CD4-positive, alpha-beta T cell treated with Interleukin-17A for 4 hours (primary cell): Measurements from ENCODE around the gene TMEM187.

Experiments
- DNase-seq: peaks from one replicate; pipeline ENCODE4 v3.0.0-alpha.2; 2020; ENCODE audit warnings: mixed read lengths

Gene TMEM187

DNA sequence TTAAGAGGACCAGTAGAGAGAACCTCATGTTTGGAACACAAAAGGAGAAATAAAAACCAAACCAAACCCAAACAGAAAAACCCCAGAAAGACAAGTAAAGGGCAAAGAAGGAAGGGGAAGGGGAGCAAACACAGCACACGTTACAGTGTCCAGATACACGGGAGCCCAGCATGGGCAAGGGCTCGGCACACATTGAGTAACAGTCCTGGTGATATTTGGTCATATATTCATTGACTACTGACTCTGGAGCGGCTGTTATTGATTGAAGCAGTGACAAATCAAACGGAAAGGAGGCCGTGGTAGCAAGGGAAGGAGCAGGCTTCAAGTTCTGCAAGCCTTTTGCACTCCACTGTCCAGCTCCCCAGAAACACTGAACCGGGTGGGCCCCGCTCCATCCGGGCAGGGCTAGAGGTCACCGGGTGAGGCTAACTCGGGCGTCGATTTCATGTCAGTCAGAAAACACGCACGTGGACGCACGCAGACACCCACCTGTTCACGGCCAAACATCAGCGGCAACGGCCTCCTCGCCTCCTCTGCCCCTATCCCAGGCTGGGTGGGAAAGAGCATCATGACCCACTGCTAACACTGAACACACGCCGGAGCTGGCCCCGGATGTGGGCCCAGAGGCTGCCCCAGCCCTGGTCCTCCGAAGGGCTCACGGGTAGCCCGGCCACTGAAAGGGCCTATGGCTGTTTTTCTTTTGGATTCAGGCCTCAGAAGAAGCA lies 50.9 kb downstream of the TMEM187 start:
- no peak for DNase-seq

DNA sequence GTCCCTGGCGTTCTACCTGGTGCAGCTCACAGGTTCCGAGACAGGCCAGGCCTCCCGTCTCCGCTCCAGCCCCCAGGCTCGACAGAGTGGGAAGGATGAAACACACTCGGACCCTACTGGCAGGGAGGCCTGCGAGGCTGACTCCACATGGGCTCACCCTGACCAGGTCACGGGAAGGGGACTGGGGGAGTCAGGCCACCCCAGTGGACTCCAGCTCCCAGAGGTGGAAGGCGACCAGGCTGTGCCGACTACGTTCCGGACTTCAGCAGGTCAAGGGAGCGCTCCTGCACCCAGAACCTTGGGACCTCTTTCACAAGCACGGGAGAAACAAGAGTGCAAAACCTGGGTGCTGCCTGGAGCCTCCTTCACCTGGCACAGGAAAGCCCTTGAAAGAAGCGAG lies 51.7 kb downstream of the TMEM187 start:
- no peak for DNase-seq

DNA sequence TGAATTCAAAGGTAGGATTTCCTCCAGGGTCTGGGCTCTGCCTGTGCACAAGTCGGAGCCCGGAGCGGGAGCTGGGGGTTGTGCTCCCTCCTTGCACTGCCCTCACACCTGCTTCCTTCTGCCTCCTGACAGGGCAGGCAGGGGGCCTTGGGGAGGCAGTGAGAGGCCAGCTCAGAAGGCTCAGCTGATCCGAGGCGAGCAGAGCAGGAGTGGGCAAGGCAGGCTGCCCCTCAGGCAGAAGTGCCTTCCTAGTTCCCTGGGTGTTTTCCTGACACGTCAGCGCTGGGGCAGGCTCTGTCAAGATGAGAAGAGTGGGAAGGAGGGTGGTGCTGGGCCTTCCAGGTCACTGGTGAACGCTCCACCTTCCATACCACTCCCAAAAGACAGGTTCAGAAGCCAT lies 52.7 kb downstream of the TMEM187 start:
- no peak for DNase-seq

DNA sequence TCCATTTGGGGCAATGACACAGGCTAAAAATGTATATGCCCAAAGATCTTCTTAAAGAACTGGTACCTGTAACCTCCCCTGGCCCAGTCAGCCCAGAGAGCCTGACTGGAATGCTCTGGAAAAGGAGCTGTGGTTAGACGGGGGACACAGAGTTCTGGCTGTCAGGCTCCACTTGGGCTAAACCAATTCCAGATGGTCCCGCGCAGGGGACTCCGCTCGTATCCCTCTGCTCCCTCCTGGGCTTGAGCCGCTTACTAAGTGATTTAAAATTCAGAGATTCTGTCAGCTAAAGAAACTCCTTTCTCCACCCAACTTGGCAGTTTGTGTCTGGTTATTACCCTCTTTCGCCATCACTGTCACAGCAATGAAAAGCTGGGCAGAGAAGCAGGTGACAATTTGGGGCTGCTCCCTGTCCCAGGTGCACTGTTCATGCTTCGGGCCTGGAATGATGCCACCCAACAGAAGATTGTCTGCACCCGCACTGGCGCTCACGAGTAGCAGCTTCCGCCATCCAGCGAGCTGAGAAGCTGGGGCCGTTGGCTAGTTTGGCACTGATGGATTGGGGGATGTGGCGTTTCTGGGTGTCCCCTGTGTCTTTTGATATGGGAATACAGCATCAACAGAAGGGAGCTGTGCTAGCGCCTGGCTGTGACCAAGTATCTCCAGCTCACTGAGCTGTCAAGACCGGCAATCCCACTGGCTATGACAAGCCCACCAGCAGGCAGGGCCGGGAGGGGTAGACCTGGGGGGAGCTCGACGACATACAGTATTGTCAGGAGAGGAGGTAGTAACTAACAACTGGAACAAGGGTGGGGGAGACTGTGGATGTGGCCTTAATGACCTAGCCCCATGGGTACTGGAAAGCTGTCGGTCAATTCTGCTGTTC lies 53.8 kb downstream of the TMEM187 start:
- DNase-seq = no peak

DNA sequence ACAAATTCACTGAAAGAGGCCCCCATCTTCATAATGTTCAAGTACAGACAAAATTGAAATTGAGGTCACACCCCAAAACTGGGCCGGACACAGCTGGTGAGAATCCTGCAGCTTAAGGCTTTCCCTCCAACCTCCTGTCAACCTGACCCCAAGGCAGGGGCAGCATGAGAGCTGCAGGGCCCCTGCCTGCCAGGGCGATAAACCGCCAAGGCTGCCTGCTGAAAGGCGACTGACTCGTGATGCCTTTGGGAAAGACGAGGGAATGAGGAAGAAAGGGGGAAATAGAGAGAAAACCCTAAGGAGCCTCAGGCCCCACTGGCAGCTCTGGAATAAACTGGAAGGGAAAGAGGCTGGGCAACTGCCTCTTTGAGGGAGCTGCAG lies 54.5 kb downstream of the TMEM187 start:
- no peak for DNase-seq

DNA sequence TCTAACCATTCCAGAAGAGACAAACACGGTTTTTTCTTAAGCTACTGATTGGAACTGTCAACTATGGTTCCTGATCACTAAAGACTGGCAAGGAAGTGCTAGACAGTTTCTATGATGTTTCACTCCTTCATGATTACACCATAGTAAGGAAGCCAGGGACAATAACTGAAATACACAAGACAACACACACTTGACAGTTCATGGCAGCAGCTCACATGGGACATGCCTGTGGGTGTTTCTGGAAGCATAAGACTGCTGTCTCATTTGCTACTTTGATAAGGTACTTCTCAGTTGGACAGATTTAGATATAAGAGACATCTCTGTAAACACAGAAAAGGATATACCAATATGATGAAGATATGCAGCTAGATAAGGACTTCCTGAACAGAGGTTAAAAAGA lies 55.4 kb downstream of the TMEM187 start:
- no peak for DNase-seq

DNA sequence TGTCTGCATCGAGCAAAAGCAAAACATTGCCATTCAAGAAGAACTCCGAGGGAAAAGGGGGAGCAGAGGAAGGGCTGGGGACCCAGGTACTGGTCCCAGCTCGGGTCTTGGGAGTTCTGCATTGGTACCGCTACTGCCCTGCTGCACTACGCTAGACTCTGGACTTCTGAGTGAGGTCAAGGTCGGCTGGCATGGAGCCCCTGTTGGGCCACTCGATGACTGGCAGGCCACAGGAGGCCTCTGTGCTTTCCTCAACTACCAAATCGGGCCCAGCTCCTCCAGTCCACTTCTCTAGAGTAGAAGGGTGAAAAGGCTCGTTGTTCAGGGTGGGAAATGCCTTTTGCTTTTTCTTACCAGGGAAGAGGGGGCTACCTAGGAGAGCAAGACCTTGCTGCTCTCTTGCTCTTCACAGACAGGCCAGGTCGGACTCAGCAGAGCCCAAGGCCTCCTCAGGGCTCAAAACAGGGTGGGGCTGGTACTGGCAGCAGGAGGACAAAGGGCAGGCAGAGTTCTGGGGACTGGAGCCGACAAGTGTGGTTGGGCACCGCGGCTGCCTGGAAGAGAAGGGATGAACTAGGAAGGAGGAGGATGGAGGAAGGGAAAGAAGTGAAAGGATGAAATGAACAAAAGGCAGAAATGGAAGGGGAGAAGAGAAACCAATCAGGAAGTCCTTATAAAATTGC lies 56.1 kb downstream of the TMEM187 start:
- DNase-seq = no peak

DNA sequence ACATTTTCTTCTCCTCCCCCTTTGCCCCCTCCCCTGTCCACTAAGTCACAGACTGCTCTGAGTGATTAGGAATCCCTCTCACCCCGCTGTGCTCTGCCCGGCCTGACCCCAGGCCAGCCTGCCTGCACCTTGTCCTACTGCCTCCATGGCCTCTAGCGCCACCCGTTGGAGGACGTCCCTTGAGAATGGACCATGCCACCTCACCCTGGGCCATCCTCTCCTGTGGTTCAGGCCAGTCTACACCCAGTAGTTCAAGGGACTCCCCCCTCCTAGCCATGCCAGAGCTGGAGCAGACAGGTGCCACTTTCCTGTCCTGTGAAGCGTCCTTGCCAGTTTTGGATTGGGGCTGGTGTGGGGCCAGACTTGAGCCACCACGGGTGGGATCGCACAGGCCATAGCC lies 56.9 kb downstream of the TMEM187 start:
- no peak for DNase-seq

DNA sequence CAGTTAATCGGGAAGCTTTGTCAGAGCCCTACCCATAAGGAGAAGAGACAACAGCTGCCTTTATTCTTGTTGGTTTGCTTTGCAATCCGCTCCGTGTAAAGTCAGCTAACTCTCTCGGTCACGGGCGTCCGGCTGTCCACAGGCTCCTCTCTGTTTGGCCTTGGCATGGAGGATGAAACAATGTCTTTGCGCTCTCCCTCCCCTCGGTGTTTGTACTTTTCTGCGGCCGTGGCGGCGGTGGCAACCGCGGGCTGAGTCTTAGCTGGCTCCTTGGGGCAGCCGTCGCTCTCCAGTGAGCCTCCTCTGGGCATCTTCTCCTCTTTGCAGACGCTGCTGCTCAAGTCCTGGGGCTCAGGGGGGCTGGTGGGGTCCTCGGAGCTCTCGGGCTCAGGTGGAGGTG lies 57.7 kb downstream of the TMEM187 start:
- no peak for DNase-seq

DNA sequence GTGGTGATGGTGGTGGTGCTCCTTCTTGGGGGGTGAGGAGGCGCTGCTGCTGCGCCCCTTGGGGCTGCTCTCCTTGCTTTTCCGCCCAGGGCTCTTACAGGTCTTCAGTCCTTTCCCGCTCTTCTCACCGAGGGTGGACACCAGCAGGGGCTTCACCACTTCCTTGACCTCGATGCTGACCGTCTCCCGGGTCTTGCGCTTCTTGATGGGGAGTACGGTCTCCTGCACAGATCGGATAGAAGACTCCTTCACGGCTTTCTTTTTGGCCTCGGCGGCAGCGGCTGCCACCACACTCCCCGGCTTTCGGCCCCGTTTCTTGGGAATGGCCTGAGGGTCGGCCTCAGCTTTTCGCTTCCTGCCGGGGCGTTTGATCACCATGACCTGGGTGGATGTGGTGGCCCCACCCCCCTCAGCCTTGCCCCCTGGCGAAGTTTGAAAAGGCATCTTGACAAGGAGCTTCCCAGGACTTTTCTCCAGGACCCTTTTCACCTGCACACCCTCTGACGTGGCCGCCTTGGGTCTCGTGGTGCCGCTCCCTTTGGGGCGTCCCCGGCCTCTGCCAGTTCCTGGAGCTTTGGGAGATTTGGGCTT lies 58.3 kb downstream of the TMEM187 start:
- DNase-seq = no peak

DNA sequence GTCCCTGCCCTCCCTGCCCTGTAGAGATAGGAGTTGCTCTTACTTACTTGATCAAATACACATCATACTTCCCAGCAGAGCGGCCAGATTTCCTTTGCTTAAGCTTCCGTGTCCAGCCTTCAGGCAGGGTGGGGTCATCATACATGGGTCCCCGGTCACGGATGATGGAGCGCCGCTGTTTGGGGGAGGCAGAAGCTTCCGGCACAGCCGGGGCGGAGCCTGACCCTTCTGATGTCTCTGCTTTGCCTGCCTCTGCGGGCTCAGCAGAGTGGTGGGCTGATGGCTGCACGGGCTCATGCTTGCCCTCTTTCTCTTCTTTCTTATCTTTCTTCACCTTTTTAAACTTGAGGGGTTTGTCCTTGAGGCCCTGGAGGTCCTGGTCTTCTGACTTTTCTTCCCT lies 59.6 kb downstream of the TMEM187 start:
- DNase-seq = no peak

DNA sequence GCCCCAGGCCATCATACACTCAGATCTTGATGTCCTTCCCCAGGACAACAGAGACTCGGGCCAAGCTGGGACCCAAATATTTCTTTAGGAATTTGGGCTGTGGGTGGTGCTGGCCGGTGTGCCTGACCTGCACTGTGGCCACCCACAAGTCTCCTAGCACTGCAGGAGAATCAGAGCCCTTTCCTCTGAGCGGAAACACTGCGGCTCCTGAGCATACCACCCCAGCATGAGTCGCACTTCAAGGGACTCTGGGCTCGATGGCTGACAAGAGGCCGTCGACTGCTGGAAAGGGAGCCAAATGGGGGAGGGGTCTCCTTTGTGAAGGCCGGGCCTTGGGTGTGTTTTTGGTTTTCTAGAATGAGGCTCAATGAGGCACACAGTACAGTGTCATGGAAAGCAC lies 60.1 kb downstream of the TMEM187 start:
- DNase-seq = no peak
